ENCODE data around the gene NSUN2.

Gene NSUN2

DNA sequence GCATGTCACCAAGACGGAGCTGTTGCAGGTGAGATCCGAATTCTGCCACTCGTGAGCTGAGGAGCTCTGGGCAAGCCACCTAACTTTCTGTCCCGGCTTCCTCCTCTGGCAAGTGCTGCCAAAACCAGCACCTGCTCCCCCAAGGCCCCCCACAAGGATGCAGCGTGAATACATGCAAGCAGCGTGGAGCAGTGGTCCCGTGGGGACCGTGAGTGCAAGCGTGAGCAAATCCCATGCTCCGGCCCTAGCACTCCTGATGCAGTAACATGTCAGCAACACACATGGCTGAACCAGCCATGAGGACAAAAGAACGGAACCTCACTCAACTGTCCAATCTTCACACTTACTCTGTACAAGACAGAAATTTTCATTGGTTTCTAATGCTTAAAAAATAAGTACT, 31.0 kb downstream of the NSUN2 start:
- H3K4me3 ChIP-seq (ENCODE audit: low read depth, low read length) = no peak overlapping the region
- TF ChIP-seq POLR2A (IDR thresholded peaks at IDR 0.05; ENCODE audit: extremely low read depth, insufficient read length) (no peak), MYC (IDR thresholded peaks at IDR 0.05; ENCODE audit: low read depth, low read length) (no peak), MAX (IDR thresholded peaks at IDR 0.05; ENCODE audit: low read depth, low read length) (no peak)
- TF ChIP-seq, protein P1, sequence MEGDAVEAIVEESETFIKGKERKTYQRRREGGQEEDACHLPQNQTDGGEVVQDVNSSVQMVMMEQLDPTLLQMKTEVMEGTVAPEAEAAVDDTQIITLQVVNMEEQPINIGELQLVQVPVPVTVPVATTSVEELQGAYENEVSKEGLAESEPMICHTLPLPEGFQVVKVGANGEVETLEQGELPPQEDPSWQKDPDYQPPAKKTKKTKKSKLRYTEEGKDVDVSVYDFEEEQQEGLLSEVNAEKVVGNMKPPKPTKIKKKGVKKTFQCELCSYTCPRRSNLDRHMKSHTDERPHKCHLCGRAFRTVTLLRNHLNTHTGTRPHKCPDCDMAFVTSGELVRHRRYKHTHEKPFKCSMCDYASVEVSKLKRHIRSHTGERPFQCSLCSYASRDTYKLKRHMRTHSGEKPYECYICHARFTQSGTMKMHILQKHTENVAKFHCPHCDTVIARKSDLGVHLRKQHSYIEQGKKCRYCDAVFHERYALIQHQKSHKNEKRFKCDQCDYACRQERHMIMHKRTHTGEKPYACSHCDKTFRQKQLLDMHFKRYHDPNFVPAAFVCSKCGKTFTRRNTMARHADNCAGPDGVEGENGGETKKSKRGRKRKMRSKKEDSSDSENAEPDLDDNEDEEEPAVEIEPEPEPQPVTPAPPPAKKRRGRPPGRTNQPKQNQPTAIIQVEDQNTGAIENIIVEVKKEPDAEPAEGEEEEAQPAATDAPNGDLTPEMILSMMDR (IDR thresholded peaks at IDR 0.05; ENCODE audit: low read depth, low read length) = no peak
- no peak for DNase-seq (ENCODE audit: low read depth)

- H3K4me3 ChIP-seq (ENCODE audit: low read depth, low read length) = no peak overlapping the region
- no peak for DNase-seq (ENCODE audit: low read depth)
- TF ChIP-seq, protein P1 (IDR thresholded peaks at IDR 0.05; ENCODE audit: low read depth, low read length) = no peak
- no peak for TF ChIP-seq MAX (IDR thresholded peaks at IDR 0.05; ENCODE audit: low read depth, low read length)
Observed at GRCh38 chr5:6601271-6601670, 31.6 kb downstream of the NSUN2 start.

- TF ChIP-seq MAX (IDR thresholded peaks at IDR 0.05; ENCODE audit: low read depth, low read length) (no peak), POLR2A (IDR thresholded peaks at IDR 0.05; ENCODE audit: extremely low read depth, insufficient read length) (no peak), MYC (IDR thresholded peaks at IDR 0.05; ENCODE audit: low read depth, low read length) (no peak)
- TF ChIP-seq, protein P1 (IDR thresholded peaks at IDR 0.05; ENCODE audit: low read depth, low read length) = no peak
- H3K4me3 ChIP-seq (ENCODE audit: low read depth, low read length) = no peak overlapping the region
- no peak for DNase-seq (ENCODE audit: low read depth)
Observed at GRCh38 chr5:6599739-6600138, 33.1 kb downstream of the NSUN2 start.

DNA sequence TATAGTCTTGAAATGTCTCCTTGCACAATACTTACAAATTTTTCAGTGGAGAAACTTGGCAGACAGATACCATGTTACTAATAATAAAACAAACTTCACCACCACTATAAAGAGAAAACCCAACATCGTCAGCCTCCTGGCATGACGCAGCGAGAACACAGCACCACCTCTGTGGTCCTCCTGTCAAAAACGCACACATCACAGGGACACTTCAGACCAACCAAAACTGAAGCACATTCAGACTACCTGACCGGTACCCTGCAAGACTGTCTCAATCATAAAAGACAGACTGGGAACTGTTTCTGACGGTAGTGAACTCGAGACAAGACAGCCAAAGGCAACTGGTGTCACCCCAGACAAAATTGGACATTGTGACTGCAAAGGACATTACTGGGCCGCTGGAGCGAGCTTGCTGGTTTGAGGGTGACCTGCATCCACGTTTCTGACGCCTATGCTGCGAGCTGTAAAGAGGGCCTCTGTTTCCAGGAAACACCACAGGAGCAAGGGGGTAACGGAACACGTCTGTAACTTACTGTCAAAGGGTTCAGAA, 34.4 kb downstream of the NSUN2 start:
- TF ChIP-seq, protein P1 (IDR thresholded peaks at IDR 0.05; ENCODE audit: low read depth, low read length) = no peak
- TF ChIP-seq MAX (IDR thresholded peaks at IDR 0.05; ENCODE audit: low read depth, low read length) (no peak), POLR2A (IDR thresholded peaks at IDR 0.05; ENCODE audit: extremely low read depth, insufficient read length) (no peak), MYC (IDR thresholded peaks at IDR 0.05; ENCODE audit: low read depth, low read length) (no peak)
- no peak for DNase-seq (ENCODE audit: low read depth)
- no peak overlapping the region for H3K4me3 ChIP-seq (ENCODE audit: low read depth, low read length)

- DNase-seq (ENCODE audit: low read depth) = no peak
- no peak overlapping the region for H3K4me3 ChIP-seq (ENCODE audit: low read depth, low read length)
- TF ChIP-seq MAX (IDR thresholded peaks at IDR 0.05; ENCODE audit: low read depth, low read length) = no peak
- TF ChIP-seq, protein P1 (IDR thresholded peaks at IDR 0.05; ENCODE audit: low read depth, low read length) = no peak
- TF ChIP-seq POLR2A (IDR thresholded peaks at IDR 0.05; ENCODE audit: extremely low read depth, insufficient read length) = no peak
- no peak for TF ChIP-seq MYC (IDR thresholded peaks at IDR 0.05; ENCODE audit: low read depth, low read length)
Observed at GRCh38 chr5:6597557-6597956, 35.3 kb downstream of the NSUN2 start.

GRCh38 chr5:6596388-6596787, 36.5 kb downstream of the NSUN2 start:
- no peak for TF ChIP-seq MYC (IDR thresholded peaks at IDR 0.05; ENCODE audit: low read depth, low read length)
- TF ChIP-seq, protein P1 (IDR thresholded peaks at IDR 0.05; ENCODE audit: low read depth, low read length) = no peak
- no peak for TF ChIP-seq MAX (IDR thresholded peaks at IDR 0.05; ENCODE audit: low read depth, low read length)
- no peak for TF ChIP-seq POLR2A (IDR thresholded peaks at IDR 0.05; ENCODE audit: extremely low read depth, insufficient read length)
- DNase-seq (ENCODE audit: low read depth) = no peak
- H3K4me3 ChIP-seq (ENCODE audit: low read depth, low read length) = no peak overlapping the region
